ENCODE results near the gene KRTAP3-2. TPM values are rescaled to one million over a fixed set of nuclear protein-coding genes. Genes with fewer than 3 reads are reported as not detected.

The KRTAP3-2 gene
- total RNA-seq, 2 experiments from 2014 or later: not detected

DNA sequence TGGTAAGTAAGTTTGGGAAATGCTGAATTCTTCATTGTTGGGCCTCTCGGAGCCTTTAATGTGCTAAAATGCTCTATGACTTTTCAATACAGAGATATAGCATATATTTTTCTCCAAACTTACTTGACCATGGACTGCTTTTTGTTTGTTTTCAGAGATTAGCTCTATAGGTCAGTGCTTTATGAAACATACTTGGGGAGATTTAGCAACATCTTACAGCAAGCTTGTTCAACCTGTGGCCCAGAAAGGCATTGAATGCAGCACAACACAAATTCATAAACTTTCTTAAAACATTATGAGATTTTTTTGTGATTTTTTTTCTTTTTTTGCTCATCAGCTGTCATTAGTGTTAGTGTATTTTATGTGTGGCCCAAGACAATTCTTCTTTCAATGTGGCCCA is 10.2 kb upstream of the KRTAP3-2 start:
- no peak overlapping the region for H3K27ac Mint-ChIP-seq
- Histone ChIP-seq H3K27me3 (ENCODE audit: control insufficient read depth in 1 of 2, insufficient read depth in 2 of 2, low read length in 2 of 2) (no peaks in the 10 kb centered on the region), H3K36me3 (ENCODE audit: insufficient read depth, low read length) (no peaks in the 10 kb centered on the region), H3K9me3 (ENCODE audit: control insufficient read depth in 1 of 2, insufficient read depth in 1 of 2, low read length in 2 of 2) (no peaks in the 10 kb centered on the region), H3K4me1 (ENCODE audit: insufficient read depth, low read length) (no peaks in the 10 kb centered on the region), H3K4me3 (ENCODE audit: low read length) (no peak overlapping the region), H3K27ac (ENCODE audit: low read depth in 1 of 2, low read length in 2 of 2) (no peak overlapping the region)
- no peaks in the 10 kb centered on the region for H3K36me3 Mint-ChIP-seq (ENCODE audit: low read depth)
- H3K4me3 Mint-ChIP-seq: no peak overlapping the region
- no peaks in the 10 kb centered on the region for H3K4me1 Mint-ChIP-seq (ENCODE audit: low read depth)
- ChIA-PET CTCF (no interaction called here), POLR2A (no interaction called here)
- no peaks in the 10 kb centered on the region for H3K9me3 Mint-ChIP-seq
- ATAC-seq (ENCODE audit: poor library complexity) (no peak), DNase-seq (no peak)
- no peaks in the 10 kb centered on the region for H3K27me3 Mint-ChIP-seq
- TF ChIP-seq, protein P1, sequence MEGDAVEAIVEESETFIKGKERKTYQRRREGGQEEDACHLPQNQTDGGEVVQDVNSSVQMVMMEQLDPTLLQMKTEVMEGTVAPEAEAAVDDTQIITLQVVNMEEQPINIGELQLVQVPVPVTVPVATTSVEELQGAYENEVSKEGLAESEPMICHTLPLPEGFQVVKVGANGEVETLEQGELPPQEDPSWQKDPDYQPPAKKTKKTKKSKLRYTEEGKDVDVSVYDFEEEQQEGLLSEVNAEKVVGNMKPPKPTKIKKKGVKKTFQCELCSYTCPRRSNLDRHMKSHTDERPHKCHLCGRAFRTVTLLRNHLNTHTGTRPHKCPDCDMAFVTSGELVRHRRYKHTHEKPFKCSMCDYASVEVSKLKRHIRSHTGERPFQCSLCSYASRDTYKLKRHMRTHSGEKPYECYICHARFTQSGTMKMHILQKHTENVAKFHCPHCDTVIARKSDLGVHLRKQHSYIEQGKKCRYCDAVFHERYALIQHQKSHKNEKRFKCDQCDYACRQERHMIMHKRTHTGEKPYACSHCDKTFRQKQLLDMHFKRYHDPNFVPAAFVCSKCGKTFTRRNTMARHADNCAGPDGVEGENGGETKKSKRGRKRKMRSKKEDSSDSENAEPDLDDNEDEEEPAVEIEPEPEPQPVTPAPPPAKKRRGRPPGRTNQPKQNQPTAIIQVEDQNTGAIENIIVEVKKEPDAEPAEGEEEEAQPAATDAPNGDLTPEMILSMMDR (IDR thresholded peaks at IDR 0.05): no peak
- intact Hi-C loops (cut with DNase I, micrococcal nuclease): no loop called here

GRCh38 chr17:41009301-41009760 is 9.6 kb upstream of the KRTAP3-2 start:
- Histone ChIP-seq H3K27me3 (ENCODE audit: control insufficient read depth in 1 of 2, insufficient read depth in 2 of 2, low read length in 2 of 2) (no peaks in the 10 kb centered on the region), H3K36me3 (ENCODE audit: insufficient read depth, low read length) (no peaks in the 10 kb centered on the region), H3K27ac (ENCODE audit: low read depth in 1 of 2, low read length in 2 of 2) (no peak overlapping the region), H3K4me1 (ENCODE audit: insufficient read depth, low read length) (no peaks in the 10 kb centered on the region), H3K4me3 (ENCODE audit: low read length) (no peak overlapping the region), H3K9me3 (ENCODE audit: control insufficient read depth in 1 of 2, insufficient read depth in 1 of 2, low read length in 2 of 2) (no peaks in the 10 kb centered on the region)
- no peaks in the 10 kb centered on the region for H3K4me1 Mint-ChIP-seq (ENCODE audit: low read depth)
- ATAC-seq (ENCODE audit: poor library complexity): no peak
- intact Hi-C loops (cut with DNase I, micrococcal nuclease): no loop called here
- no peak for DNase-seq
- H3K4me3 Mint-ChIP-seq: no peak overlapping the region
- H3K27ac Mint-ChIP-seq: no peak overlapping the region
- POLR2A ChIA-PET: no interaction called here
- CTCF ChIA-PET: no interaction called here
- H3K36me3 Mint-ChIP-seq (ENCODE audit: low read depth): no peaks in the 10 kb centered on the region
- H3K9me3 Mint-ChIP-seq: no peaks in the 10 kb centered on the region
- TF ChIP-seq, protein P1 (IDR thresholded peaks at IDR 0.05): no peak
- peaks cover 5% of the 10 kb centered on the region for H3K27me3 Mint-ChIP-seq

DNA sequence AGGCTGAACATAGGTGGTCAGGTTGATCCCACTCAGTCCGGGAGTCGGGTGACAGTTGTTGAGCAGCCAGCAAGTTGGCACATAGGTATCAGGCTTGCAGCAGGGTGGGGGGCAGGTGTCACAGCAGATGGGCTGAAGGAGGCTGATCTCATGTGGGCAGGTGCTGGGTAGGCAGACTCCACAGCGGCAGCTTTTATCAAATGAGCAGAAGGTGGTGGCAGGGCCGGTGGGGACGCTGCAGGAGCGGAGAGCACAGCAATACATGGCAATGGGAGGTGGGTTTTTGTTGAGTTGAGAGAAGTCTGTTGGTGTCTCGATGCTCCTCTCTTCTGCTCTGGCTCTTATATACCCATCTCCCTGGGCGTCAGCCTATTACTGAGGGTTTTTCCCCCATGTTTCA is 9.1 kb upstream of the KRTAP3-2 start, which contains the start of gene KRTAP3-1:
TSS of gene KRTAP3-1 (minus strand) at position 318 of the 400 bp plus-strand sequence. CDS start at position 264, 54 bp downstream.
- no peaks in the 10 kb centered on the region for H3K4me1 ChIP-seq (ENCODE audit: insufficient read depth, low read length)
- no peaks in the 10 kb centered on the region for H3K9me3 ChIP-seq (ENCODE audit: control insufficient read depth in 1 of 2, insufficient read depth in 1 of 2, low read length in 2 of 2)
- peaks cover 11% of the 10 kb centered on the region for H3K27me3 Mint-ChIP-seq
- POLR2A ChIA-PET: no interaction called here
- H3K4me3 ChIP-seq (ENCODE audit: low read length): no peak within 1 kb of the TSS
- DNase-seq: no peak
- CTCF ChIA-PET: no interaction called here
- TF ChIP-seq, protein P1 (IDR thresholded peaks at IDR 0.05): no peak
- intact Hi-C loops (cut with DNase I, micrococcal nuclease): no loop called here
- no peak within 1 kb of the TSS for H3K27ac ChIP-seq (ENCODE audit: low read depth in 1 of 2, low read length in 2 of 2)
- no peak within 1 kb of the TSS for H3K27ac Mint-ChIP-seq
- ATAC-seq (ENCODE audit: poor library complexity): no peak
- no peaks in the 10 kb centered on the region for H3K36me3 ChIP-seq (ENCODE audit: insufficient read depth, low read length)
- H3K36me3 Mint-ChIP-seq (ENCODE audit: low read depth): no peaks in the 10 kb centered on the region
- H3K4me3 Mint-ChIP-seq: no peak within 1 kb of the TSS
- no peaks in the 10 kb centered on the region for H3K27me3 ChIP-seq (ENCODE audit: control insufficient read depth in 1 of 2, insufficient read depth in 2 of 2, low read length in 2 of 2)
- no peaks in the 10 kb centered on the region for H3K4me1 Mint-ChIP-seq (ENCODE audit: low read depth)
- no peaks in the 10 kb centered on the region for H3K9me3 Mint-ChIP-seq
